GM21619 (cell line): ENCODE results near the gene GRP.

Source experiments
- ATAC-seq: cut with Tn5 transposase; IDR thresholded peaks from one replicate; pipeline ENCODE4 v1.9.1; 2021; ENCODE audit not compliant: unreplicated experiment

The GRP gene

GRCh38 chr18:59266886-59267502 lies 47.0 kb downstream of the GRP start:
- ATAC-seq = no peak

- ATAC-seq = no peak
These were observed 47.7 kb downstream of the GRP start for GRCh38 chr18:59267503-59268126.

- no peak for ATAC-seq
These were observed 48.3 kb downstream of the GRP start for GRCh38 chr18:59268127-59268720.

- peak; percentile 37 for ATAC-seq
These were observed 49.0 kb downstream of the GRP start for GRCh38 chr18:59268721-59269562.

GRCh38 chr18:59269563-59270119 lies 49.7 kb downstream of the GRP start:
- ATAC-seq = no peak

GRCh38 chr18:59270689-59271257 lies 50.8 kb downstream of the GRP start:
- no peak for ATAC-seq

- no peak for ATAC-seq
These were observed 51.8 kb downstream of the GRP start for GRCh38 chr18:59271606-59272220.

GRCh38 chr18:59272221-59272888 lies 52.4 kb downstream of the GRP start:
- ATAC-seq = no peak

GRCh38 chr18:59272891-59273758 lies 53.2 kb downstream of the GRP start, which contains the start of gene RAX:
RAX (minus strand) TSS chr18:59273454; CDS start chr18:59273206, 248 bp downstream.
- ATAC-seq = no peak

- no peak for ATAC-seq
These were observed 54.0 kb downstream of the GRP start for GRCh38 chr18:59273759-59274532.

GRCh38 chr18:59274533-59274928 lies 54.6 kb downstream of the GRP start:
- ATAC-seq = no peak

GRCh38 chr18:59275406-59275949 lies 55.5 kb downstream of the GRP start:
- ATAC-seq = no peak

GRCh38 chr18:59276047-59276446 lies 56.1 kb downstream of the GRP start:
- no peak for ATAC-seq

- no peak for ATAC-seq
These were observed 58.8 kb downstream of the GRP start for GRCh38 chr18:59278793-59279192.

- ATAC-seq = no peak
These were observed 59.2 kb downstream of the GRP start for GRCh38 chr18:59279193-59279592.

GRCh38 chr18:59279722-59280121 lies 59.8 kb downstream of the GRP start:
- ATAC-seq = no peak
